GM12872 (cell line): Measurements from ENCODE around the gene PIK3R2.

Source experiments
- CTCF ChIP-seq: IDR thresholded peaks from 3 replicates; pipeline ENCODE4 v1.5.1; 2011; ENCODE audit warnings: low read depth, mild to moderate bottlenecking, low read length, moderate library complexity; ENCODE audit not compliant: insufficient read depth

Gene PIK3R2

DNA sequence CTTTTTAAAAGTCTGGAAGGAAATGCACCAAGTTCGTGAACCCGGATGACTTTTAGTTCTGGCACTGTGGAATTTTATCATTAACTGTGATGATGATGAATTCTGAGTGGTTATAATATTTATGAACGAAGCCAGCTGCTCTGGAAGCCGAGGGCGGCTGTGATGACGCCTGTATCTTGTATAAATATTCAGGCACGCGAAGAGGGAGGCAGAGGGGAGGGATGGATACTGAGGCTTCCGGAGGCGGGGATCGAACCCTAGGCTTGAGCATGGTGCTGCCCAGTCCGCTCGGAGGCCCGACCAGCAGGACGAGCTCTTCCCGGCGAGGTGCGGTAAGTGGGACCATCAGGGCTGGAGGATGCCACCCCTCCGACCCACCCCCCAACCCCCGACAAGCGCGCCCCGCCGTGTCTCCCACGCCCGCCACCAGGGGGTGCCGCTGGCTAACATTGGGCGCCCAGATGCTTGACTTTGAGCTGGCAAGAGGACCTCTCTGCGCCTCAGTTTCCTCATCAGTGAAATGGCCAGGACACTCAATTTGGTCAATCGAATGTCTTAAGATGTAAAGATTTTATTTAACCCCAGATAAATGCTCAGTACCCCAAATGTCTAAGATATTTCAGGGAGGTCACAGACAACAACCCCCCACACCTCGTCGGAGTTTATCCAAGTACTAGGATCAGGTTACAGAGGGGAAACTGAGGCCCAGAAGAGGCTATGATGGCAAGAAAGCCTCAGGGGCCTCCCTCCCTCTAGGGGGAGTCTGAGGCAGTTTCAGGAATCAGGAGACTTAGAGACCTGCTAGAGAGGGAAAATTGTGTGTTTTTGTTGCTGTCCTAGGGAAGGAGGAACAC is 55.4 kb downstream of the PIK3R2 start:
- TF ChIP-seq CTCF = peak; percentile 70

GRCh38 chr19:18211683-18212082 is 58.7 kb downstream of the PIK3R2 start:
- TF ChIP-seq CTCF = no peak

GRCh38 chr19:18214779-18215433 is 61.9 kb downstream of the PIK3R2 start:
- no peak for TF ChIP-seq CTCF

- no peak for TF ChIP-seq CTCF
Observed at GRCh38 chr19:18216789-18217188, 63.8 kb downstream of the PIK3R2 start.

DNA sequence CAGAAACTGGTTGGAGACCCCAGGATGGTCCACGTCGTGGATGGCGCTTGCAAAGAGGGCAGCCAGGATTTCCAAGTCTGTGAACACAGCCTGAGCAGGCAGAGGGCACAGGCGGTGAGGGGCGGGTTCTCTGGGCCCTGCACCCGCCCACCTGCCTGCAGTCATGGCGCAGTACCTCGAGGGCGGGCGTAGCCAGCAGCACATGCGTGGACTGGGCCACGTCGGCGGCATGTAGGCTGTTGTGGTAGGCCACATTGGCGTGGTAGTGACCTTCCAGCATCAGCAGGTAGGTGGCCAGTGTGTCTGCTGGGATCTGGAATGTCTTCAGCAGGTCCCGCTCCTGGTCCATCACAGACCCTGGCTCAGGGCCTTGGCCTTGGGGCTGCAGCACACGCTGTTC is 65.2 kb downstream of the PIK3R2 start:
- TF ChIP-seq CTCF = no peak

DNA sequence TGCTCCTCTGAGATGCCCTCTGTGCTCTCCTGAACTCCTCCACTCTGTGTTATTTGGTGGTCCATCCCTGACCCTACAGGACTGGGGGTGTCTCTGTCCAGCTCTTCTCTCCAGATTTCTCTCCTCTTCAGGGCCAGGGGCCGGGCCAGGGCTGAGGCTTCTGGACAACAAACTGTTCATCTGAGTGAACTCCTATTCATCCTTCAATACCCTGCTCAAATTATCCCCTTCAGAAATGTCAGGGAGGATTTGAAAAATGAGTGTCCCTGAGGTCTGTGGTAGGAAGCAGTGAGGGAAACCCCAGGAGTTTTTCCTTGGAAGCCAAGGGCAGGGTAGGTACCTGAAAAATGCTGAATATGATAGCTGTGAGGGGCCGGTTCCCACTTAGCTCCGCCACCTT is 65.6 kb downstream of the PIK3R2 start:
- no peak for TF ChIP-seq CTCF
